GM18868 (cell line): ENCODE measurements around the gene GIGYF2.

Experiments used
- ATAC-seq: cut with Tn5 transposase; IDR thresholded peaks from one replicate; pipeline ENCODE4 v1.9.1; 2021; ENCODE audit warnings: mild to moderate bottlenecking, moderate library complexity; ENCODE audit not compliant: unreplicated experiment

Gene GIGYF2

DNA sequence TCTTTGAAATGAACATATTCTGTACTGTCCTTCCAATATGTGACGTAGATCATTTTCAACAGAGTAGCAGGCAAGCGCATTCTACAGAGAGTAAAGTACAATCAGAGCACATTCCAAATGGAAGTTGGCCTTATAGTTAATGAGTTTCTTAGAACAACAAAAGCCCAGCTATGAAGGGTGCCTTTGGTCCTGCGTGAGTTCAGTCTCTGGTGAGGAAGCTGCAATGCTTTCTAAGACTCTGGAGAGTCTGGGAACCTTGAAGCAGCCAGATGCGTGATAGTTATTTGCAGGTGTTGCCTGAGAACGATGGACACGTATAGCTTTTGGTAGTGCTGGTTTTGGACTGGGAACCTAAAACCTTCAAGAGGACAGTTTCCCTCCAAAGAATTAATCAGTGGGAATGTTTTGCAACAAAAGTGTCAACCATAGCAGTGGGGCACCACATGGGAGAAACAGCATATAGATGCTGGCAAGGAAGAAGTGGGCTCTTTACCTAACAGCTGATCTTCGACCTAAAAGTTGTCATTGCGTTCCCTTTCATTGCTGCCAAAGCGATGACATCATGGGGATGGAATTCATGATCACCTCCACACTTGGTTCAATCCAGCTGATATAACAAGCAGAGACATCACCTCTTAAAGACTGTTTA, 163.6 kb downstream of the GIGYF2 start:
- ATAC-seq: no peak

DNA sequence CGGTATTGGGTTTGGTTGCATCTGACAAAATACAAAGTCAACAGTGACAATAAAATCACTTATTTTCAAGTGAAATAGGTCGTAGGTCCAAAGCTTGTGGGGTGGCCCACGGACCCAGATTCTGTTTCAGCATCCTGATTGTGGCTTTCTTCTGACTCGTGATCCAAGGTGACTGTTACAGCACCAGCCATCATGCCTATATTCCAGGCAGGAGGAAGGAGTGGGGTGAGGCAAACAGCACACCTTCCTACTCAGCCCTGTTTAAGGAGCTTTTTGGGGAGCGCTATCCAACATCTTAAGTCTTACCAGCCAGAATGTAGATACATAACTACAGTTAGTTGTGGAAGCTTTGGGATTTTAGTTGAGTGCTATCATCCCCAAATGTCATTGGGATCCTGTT, 164.2 kb downstream of the GIGYF2 start:
- no peak for ATAC-seq

DNA sequence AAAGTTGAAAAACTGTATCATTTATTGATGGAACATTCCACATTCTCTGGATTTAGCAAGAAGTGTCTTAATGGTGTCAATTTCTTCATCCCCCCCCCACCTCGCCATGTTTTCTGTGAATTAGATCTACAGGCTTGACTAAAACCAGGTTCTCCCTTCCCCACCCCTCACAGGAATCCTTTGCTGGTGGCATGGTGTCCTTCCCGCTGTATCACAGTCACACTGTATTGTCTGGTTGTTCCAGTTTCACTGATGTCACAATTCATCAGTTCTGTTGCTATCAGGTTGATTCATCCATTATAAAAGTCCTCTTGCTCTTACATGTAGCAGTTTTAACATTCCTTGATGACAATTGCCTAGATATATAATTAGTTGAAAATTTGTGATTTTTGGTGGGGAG, 166.9 kb downstream of the GIGYF2 start:
- no peak for ATAC-seq

DNA sequence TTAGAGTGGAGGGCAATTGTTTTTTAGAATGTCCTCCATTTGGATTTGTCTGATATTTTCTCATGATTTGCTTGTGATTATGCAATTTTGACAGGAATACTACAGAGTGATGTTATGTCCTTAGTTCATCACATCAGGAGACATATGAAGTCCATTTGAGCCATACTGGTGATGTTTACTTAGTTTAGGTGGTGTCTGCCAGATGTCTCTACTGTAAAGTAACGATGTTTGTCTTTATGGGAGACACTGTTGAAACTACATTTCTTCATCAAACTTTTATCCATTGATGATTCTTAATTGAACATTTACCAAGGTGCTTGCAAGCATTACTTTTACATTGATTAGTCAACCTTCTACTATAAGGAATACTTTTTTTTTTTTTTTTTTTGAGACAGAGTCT, 168.0 kb downstream of the GIGYF2 start:
- ATAC-seq: no peak

DNA sequence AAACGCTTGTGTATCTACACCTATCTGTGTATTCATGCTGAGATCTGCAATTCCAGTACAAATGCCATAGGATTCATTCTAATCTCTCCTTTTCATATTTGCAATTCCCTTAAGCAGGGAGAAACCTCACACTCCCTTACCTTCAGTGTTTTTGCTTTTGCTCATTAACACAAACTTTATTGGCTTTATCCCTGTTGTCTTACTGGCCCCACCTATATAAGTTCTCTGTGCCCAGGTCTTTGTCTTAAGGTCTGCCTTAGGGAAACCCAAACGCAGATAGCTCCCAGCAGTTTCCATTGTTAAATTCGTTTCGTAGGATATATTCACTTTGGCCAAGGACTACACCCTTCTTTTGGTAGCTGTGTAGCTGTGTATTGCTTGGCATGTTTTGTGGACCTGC, 169.0 kb downstream of the GIGYF2 start:
- ATAC-seq: no peak

DNA sequence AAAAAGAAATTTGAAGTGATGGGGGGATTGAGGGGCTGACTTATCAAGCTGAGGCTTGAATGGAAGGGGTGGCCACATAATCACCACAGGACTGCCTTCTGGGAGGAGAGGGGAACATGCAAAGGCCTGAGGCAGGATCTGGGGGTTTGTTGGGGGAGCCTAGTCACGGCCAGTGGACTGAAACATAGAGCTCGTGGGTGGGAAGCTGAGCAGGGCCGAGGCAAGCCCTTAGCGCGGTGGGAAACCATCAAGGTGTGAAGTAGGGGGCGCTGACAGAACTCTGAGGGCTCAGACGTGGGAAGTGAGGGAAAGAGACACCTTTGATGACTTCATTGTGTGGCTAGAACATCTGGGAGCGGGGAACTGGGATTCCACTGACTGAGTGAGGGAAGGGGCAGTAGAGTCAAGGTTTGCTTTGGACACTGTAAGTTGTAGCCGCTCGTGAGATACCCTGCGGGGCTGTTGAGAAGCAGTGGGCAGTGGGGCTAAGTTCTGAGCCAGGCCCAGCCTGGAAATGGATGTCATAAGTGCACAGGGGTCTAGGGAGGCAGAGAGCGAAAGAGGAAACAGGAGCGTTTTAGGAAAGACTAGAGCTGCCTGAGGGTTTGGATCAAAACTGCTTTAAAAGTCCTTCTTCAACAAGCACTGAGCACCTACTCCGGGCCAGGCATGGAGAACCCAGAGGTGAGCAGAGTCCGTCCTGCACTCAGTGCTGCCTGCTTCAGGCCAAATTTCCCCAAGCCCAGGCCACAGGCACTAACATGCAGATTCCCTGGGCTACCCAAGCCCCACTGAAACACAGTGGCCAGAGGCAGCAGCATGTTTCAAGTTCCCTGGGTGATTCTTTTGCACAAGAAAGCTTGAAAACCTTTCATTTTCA, 172.2 kb downstream of the GIGYF2 start:
- no peak for ATAC-seq

DNA sequence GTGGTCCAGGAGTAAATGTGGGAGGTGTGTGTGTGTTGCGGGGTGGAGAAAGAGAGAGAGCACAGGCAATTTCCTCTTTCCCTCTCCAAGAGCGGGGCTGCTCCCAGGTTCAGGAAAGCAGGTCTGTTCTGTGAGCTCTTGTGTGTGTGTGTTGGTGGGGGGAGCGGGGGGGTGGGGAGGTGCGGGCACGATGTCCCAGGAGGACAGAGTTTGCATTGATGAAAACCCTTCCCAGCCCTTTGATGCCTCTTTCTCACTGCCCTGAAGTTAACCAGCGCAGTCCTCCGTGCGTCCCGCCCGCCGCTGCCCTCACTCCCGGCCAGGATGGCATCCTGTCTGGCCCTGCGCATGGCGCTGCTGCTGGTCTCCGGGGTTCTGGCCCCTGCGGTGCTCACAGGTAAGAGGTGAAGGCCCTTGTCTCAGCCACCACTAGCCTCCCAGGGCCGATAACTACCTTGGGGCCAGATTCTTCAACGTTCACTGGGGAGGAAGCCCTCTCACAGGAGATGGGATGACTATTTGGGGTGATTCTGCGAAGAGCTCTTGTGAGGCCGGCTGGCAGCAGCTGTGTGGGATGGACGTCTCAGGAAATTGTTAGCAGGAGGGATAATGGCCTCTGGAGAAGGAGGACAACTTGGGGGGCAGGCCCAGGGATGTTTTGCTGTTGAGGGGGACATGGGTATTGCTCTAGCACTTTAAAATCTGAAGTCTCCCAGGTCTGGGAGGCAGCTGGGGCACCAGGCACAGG, 173.1 kb downstream of the GIGYF2 start, which contains the start of gene SNORC:
Gene SNORC (plus strand): TSS at position 247 of the 748 bp plus-strand sequence. CDS start 78 bp downstream, at position 325.
- no peak for ATAC-seq

DNA sequence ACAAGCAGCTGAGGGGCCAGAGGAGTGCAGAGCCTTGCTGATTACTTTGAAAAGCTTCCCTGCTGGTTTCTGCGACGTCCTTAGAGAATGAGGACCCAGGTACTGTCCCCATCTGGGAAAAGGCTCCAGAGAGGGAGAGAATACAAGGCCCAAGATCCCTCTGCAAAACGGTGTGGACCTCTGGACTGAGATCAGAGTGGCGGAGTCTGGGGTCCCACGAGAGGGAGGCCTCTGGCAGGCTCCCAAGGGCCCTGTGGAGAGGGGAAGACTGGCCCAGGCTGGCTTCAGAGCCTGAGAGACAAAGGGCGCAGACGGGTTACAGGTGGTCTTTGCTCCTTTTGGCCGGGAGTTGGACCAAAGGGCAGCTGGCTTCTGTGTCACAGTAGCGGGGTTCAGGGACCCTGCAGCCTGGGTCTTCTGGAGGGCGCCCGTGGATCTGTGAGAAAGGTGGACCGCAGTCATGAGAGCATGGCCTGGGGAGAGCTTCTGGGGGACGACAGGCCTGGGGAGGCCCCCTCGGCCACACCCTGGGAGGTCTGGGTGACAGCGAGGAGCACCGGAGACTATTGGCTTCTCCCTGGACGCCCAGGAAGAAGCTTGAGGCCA, 173.7 kb downstream of the GIGYF2 start:
- no peak for ATAC-seq

DNA sequence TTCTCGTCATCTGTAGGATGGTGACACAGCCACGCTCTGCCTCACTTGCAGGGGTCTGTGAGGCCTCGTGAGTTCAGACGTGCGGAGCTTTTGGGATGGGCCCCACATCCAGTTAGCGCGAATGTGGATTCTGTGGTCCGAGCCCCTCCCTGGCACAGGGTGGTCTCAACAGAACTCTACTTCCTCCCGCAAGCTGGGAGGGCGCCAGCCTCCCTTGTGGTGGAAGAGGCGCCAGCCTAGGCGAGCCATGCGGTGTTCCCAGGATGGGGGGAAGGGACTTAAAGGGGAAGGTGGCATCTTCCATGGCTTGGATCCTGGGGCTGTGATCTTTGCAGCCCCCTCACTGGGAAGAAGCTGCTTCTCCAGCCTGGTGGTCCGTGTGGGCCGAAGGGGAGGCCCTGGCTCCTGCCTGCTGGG, 174.3 kb downstream of the GIGYF2 start:
- ATAC-seq: no peak

DNA sequence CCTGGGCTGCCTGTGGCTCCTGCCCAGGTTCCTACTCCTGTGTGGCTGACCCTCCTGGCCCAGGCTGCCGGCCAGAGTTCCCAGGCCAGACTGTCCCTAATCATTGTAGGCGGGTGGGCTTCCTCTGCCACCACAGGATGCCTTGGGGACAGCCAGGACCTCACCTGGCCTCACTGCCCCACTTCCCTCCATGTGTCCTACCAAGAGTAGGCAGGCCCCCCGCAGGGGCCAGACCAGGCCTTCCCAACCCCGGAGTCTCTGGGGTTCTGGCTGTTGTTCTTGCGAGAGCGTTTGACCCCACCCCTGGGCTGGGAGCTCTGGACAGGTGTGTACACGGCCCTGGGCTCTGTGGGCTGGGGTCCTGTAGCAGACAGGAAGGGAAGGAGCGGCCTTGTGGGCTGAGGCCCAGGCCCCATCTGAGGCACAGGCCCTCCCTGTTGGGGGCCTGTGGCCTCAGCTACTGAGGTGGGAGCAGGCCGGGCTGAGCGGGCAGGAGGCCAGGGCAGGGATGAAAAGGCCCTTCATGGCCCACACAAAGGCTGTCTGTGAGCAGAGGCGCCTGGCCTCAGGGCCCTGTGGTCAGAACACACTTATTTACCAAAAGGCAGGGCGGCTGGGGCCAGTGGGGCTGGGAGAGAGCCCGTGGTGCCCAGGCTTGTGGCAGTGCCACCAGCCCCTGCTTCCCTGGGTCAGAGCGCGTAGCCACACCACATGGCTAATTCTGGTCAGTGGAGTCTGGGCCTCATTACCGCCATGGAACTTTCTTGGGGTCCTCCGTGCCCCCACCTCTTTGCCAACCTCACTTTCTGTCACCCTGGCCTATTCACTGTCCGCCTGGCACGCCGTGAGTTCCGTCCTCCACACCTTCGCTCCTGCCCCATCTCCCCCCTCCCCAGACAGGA, 175.0 kb downstream of the GIGYF2 start:
- no peak for ATAC-seq

DNA sequence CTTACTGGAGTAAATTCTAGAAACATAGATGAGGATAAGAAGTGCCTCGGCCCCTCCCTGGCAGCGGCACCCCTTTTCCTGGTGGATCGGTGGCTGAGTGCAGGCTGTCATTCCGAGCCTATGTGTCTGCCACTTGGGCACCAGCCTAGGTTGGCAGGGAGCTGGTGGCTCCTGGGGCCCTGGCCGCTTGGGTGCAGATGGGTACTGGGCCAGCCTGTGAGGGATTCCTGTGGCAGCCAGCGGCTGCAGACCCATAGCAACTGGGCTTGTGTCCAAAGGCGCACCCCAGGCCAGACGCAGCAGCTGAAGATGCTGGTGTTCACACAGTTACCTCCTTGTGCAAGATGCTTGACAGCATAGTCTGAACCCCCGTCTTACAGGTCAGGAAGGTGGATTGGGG, 175.7 kb downstream of the GIGYF2 start:
- no peak for ATAC-seq

DNA sequence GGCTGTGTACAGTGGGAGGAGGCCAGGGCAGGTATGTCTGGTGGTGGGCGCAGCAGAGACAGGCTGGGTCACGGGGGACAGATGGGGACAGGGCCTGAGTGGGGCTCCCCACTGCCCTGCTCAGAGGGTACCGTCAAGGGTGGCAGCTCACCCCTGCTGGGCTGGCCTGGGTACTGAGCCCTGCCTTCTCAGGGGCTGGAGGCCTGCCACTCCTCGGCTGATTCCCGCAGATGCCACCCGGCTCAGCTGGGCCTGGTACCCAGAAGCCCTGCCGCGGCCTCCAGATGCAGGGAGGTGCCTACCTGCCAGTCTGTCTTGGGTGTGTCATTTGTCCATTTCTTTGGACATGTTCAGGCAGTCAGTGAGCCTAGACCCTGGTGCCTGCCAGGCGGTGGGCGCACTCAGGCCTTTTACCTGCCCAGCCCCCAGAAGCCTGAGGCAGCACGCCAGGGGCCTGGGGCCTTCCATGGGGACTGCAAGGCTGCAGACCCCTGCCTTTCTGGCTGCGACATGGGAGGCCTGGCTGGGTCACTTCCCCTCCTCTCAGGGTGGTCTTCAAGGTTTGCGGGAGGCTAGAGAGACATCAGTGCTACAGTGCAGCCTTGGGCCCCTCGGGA, 176.3 kb downstream of the GIGYF2 start:
- no peak for ATAC-seq

DNA sequence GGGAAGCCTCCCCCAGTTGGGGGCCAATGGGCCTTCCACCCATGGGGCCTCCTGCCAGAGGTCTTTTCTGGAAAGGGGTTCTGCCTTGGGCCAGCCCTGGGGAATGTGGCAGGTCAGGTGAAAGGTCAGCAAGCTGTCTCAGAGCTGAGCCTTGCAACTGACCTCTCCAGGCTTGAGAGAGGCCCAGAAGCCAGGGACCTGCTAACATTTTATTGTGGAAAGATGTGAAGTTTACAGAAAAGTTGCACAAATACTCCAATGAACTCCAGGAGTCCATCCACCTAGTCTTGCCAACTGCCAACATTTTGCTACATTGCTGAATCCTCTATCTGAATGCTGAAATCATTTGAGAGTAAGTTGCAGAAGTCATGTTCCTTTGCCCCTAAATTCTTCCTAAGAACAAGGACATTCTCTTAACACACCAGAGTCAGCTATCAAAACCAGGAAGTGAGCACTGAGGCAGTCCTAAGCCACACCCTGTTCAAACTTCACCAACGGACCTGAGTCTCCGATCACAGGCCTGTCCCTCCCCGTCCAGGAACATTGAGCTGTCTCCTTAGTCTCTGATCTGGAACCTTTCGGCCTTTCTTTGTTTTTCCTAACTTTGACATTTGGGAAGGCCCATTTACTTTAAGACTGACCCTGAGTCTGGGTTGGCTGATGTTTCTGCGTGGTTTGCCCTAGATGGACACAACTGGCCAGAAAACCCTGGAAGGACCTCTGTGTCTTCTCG, 176.9 kb downstream of the GIGYF2 start:
- no peak for ATAC-seq

DNA sequence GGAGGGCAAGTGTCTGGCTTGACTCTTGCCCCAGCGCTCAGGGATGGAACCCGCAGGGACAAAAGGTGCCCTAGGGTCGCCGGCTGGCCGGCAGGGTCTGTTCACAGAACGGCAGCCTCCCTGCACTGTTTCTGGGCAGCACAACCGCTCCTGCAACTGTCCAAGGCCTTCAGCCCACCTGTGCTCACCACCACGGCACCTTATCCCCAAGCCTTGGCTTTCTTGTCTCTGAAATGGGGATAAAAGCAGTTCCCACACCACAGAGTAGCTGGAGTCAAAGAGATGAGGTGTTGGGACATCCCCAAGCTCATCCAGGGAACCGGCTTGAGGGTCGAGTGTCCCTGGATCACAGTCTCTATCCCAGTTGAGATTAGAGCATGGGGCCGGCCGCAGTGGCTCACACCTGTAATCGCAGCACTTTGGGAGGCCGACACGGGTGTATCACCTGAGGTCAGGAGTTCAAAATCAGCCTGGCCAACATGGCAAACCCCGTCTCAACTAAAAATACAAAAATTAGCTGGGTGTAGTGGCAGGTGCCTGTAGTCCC, 177.6 kb downstream of the GIGYF2 start:
- no peak for ATAC-seq

DNA sequence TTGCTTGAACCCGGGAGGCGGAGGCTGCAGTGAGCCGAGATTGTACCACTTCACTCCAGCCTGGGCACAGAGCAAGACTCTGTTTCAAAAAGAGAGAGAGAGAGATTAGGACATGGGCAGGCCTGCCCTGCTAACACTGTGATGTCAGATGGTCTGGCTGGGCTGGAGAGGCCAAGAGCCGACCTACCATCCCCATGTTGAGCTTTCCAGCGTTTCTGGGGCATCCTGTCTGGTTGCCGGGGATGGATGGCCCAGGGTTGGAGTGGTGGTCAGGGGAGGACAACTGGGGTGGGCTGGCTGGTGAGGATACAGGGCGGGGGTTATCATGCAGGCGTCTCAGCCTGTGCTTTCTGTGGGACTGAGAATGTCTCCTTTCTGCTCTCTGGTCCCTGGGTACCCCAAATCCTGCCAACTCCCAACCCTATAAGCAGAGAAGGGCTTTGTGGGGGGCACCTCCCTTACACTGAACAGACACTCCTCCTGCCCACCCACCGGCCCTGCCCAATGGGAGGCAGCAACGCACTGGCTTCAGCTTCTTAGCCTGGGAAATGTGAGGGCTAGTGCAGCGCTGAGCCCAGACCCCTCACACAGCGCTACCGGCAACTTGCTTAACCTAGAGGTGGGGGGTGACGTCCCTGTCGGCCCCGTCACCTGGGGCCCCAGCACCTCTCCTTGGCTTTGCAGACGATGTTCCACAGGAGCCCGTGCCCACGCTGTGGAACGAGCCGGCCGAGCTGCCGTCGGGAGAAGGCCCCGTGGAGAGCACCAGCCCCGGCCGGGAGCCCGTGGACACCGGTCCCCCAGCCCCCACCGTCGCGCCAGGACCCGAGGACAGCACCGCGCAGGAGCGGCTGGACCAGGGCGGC, 178.4 kb downstream of the GIGYF2 start:
- ATAC-seq: no peak

DNA sequence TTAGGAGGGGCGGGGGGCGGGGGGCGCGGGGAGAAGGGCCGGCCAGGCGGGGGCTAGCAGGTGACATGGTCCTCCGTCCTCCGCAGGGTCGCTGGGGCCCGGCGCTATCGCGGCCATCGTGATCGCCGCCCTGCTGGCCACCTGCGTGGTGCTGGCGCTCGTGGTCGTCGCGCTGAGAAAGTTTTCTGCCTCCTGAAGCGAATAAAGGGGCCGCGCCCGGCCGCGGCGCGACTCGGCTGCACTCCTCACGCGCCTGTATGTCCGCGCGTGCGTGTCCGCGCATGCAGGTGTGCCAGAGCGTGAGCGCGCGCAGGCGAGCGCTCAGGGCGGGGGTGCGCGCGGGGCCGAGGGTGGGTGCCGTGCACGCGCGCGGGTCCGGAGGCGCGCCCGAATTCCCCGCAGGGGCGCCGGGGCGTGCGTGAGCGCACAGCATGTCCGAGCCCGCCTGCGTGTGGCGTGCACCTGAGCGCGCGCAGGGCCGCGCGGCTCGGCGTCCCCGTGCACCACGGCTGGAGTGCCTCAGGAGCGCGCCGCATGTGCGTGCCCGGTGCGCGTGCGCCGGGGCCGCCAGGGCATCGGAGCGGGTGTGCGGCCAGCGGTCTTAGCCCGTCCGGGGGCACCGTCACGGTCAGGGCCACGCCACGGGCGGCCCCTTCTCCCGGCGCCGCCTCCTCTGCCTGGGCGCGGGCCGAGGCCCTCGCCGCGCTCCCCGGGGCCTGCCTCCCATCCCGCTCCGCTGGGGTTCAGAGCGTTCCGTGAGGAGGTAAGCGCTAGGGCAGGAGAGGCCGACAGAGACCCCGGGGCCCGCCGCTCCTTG, 179.2 kb downstream of the GIGYF2 start:
- no peak for ATAC-seq

DNA sequence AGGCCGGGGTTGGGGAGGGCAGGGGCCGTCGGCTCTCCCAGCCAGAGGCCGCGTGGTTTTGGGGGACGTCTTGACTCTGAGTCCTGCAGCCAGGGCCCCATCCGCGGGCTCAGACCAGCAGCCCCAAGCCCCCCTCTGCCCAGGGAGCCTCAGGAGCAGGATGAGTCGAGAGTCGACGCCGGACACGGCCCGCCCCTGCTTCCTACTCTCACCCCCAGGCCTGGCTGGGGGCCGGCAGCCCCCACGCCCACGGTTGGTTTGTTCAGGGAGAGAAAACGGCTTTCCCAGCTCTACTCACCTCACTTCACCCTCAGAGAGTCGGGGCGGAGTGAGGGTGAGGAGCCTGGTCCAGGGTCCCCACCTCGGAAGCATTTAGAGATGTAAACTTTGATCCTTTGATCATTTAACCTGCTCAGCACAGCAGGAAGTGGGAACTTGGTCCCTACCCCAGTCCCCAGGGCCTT, 179.9 kb downstream of the GIGYF2 start:
- ATAC-seq: no peak
